Cardiac ventricle fibroblast (primary cell): ENCODE data around the gene NODAL. TPM values are rescaled to one million over a fixed set of nuclear protein-coding genes. Genes with fewer than 3 reads are reported as not detected.

Experiments
- total RNA-seq: library from RNA; depleted of rRNA; stranded (reverse); fragments of >200 nt; gene quantifications from 2 replicates; pipeline ENCODE4 v1.2.3, GENCODE V29; 2015

The NODAL gene
- total RNA-seq = not detected in 2 replicates

GRCh38 chr10:70441161-70441894 is at the start of gene NODAL:
TSS of gene NODAL (minus strand) at chr10:70441681. CDS start at chr10:70441667, 14 bp downstream.

GRCh38 chr10:70478191-70479164 is 37.0 kb upstream of the NODAL start, which contains the start of gene PALD1:
TSS of gene PALD1 (plus strand) at chr10:70478767. CDS start at chr10:70525952, 47,185 bp downstream.

GRCh38 chr10:70404036-70404786 is 37.3 kb downstream of the NODAL start, which contains the start of gene EIF4EBP2:
TSS of gene EIF4EBP2 (plus strand) at chr10:70404145. CDS start at chr10:70404402, 257 bp downstream.

Other genes with a start within 250 kb of the NODAL start
- 129 and 155 TPM in 2 replicates for gene PPA1, start 208.3 kb downstream of the NODAL start, total RNA-seq
- not detected in 2 replicates for gene NPFFR1, start 157.7 kb downstream of the NODAL start, total RNA-seq
- 4.1 and 4.9 TPM in 2 replicates for gene LRRC20, start 59.1 kb downstream of the NODAL start, total RNA-seq
- 58.3 and 62.3 TPM in 2 replicates for gene EIF4EBP2, start 37.5 kb downstream of the NODAL start, total RNA-seq
- 2.8 and 2.9 TPM in 2 replicates for gene PALD1, start 37.1 kb upstream of the NODAL start, total RNA-seq
- gene PRF1, start 161.1 kb upstream of the NODAL start, total RNA-seq = not detected in 2 replicates
- gene ADAMTS14, start 230.8 kb upstream of the NODAL start, total RNA-seq = 0.50 and 0.83 TPM in 2 replicates